ENCODE results near the gene UBE2D2.

The UBE2D2 gene

GRCh38 chr5:139649082-139649991, 88.2 kb downstream of the UBE2D2 start:
- no peak for DNase-seq

- DNase-seq, result no peak
These were observed 89.0 kb downstream of the UBE2D2 start for GRCh38 chr5:139650031-139650688.

GRCh38 chr5:139650689-139651042, 89.5 kb downstream of the UBE2D2 start:
- DNase-seq, result no peak

GRCh38 chr5:139651043-139651834, 90.1 kb downstream of the UBE2D2 start:
- no peak for DNase-seq

- peak; percentile 63 for DNase-seq
These were observed 91.0 kb downstream of the UBE2D2 start for GRCh38 chr5:139651853-139652787.

- DNase-seq, result no peak
These were observed 91.7 kb downstream of the UBE2D2 start for GRCh38 chr5:139652788-139653241.

- no peak for DNase-seq
These were observed 92.5 kb downstream of the UBE2D2 start for GRCh38 chr5:139653616-139654015.

GRCh38 chr5:139654464-139654863, 93.3 kb downstream of the UBE2D2 start:
- DNase-seq, result no peak

GRCh38 chr5:139654871-139655491, 93.8 kb downstream of the UBE2D2 start:
- DNase-seq, result no peak

- no peak for DNase-seq
These were observed 94.7 kb downstream of the UBE2D2 start for GRCh38 chr5:139655727-139656271.

- DNase-seq, result no peak
These were observed 96.5 kb downstream of the UBE2D2 start for GRCh38 chr5:139657363-139658321.

- no peak for DNase-seq
These were observed 97.4 kb downstream of the UBE2D2 start for GRCh38 chr5:139658501-139658927.

- DNase-seq, result no peak
These were observed 98.0 kb downstream of the UBE2D2 start for GRCh38 chr5:139658928-139659667.

GRCh38 chr5:139659695-139660101, 98.6 kb downstream of the UBE2D2 start:
- DNase-seq, result no peak

- no peak for DNase-seq
These were observed 99.2 kb downstream of the UBE2D2 start for GRCh38 chr5:139660105-139660922.

GRCh38 chr5:139660923-139661814, 100.0 kb downstream of the UBE2D2 start:
- peak; percentile 89 for DNase-seq

GRCh38 chr5:139662617-139663016, 101.5 kb downstream of the UBE2D2 start:
- no peak for DNase-seq
